WTC11 (cell line): ENCODE measurements around the gene CHD9NB.

Experiments
- CREM ChIP-seq: sonication (generic); formaldehyde crosslinking; IDR thresholded peaks from 2 replicates; pipeline ENCODE4 v1.8.1; 2022; ENCODE audit warnings: mild to moderate bottlenecking, missing genetic modification reagents, moderate library complexity
- ESRRA ChIP-seq: sonication (generic); formaldehyde crosslinking; IDR thresholded peaks from 2 replicates; pipeline ENCODE4 v1.8.1; 2022; ENCODE audit warnings: mild to moderate bottlenecking, missing genetic modification reagents, borderline replicate concordance
- GABPB1 ChIP-seq: sonication (generic); formaldehyde crosslinking; IDR thresholded peaks from 2 replicates; pipeline ENCODE4 v1.8.1; 2023; ENCODE audit warnings: mild to moderate bottlenecking, missing genetic modification reagents
- JUN ChIP-seq: sonication (generic); formaldehyde crosslinking; IDR thresholded peaks from 2 replicates; pipeline ENCODE4 v1.8.0; 2023; ENCODE audit warnings: mild to moderate bottlenecking, missing genetic modification reagents
- KAT7 ChIP-seq: sonication (generic); formaldehyde crosslinking; IDR thresholded peaks from 2 replicates; pipeline ENCODE4 v1.8.1; 2023; ENCODE audit warnings: missing genetic modification reagents, mild to moderate bottlenecking, borderline replicate concordance
- NFYB ChIP-seq: sonication (generic); formaldehyde crosslinking; conservative IDR thresholded peaks from 2 replicates; pipeline ENCODE4 v1.8.0; 2022; ENCODE audit warnings: low read depth, missing genetic modification reagents
- RELA ChIP-seq: sonication (generic); formaldehyde crosslinking; IDR thresholded peaks from 2 replicates; pipeline ENCODE4 v1.8.1; 2022; ENCODE audit warnings: missing genetic modification reagents, mild to moderate bottlenecking, borderline replicate concordance
- ZNF121 ChIP-seq: sonication (generic); formaldehyde crosslinking; IDR thresholded peaks from 2 replicates; pipeline ENCODE4 v1.8.0; 2023; ENCODE audit warnings: missing genetic modification reagents
- ZNF263 ChIP-seq: sonication (generic); formaldehyde crosslinking; IDR thresholded peaks from 2 replicates; pipeline ENCODE4 v1.8.1; 2022; ENCODE audit warnings: low read depth, mild to moderate bottlenecking, moderate library complexity, missing genetic modification reagents
- TF ChIP-seq, protein P1 (sequence below): fragments of 200-600 bp; IDR thresholded peaks from 2 replicates; pipeline ENCODE4 v1.8.0; 2022; ENCODE audit warnings: antibody characterized with exemption
- TF ChIP-seq, protein P2 (sequence below): sonication (generic); formaldehyde crosslinking; IDR thresholded peaks from 2 replicates; pipeline ENCODE4 v1.8.0; 2022; ENCODE audit warnings: missing genetic modification reagents
- TF ChIP-seq, protein P3 (sequence below): sonication (generic); formaldehyde crosslinking; IDR thresholded peaks from 2 replicates; pipeline ENCODE4 v1.8.0; 2022; ENCODE audit warnings: mild to moderate bottlenecking, missing genetic modification reagents
- TF ChIP-seq, protein P4 (sequence below): sonication (generic); formaldehyde crosslinking; IDR thresholded peaks from 2 replicates; pipeline ENCODE4 v1.8.1; 2023; ENCODE audit warnings: mild to moderate bottlenecking, missing genetic modification reagents
- TF ChIP-seq, protein P5 (sequence below): sonication (generic); formaldehyde crosslinking; IDR thresholded peaks from 2 replicates; pipeline ENCODE4 v1.8.0; 2023; ENCODE audit warnings: missing genetic modification reagents

DNA sequence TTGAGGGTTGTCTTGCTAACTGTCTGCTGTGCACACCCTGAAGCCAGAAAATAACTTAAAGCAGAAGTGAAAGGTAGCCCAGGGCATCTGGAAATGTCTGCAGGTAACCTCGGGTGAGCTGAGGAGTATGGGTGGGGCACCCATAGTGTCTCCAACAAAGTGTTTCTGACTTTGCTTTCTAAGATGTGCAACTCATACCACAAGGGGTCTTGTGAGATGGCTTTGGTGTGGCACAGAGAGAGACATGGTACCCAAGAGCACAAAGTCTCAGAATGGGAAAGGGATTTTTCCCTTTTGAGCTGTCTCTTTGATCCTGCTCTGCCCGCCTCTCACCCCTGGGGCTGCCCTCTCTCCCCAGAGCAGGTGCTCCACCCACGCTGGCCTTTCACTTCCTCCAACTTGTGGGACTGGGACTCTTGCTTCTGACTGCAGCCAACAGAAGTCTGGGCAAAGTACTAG lies 9.0 kb upstream of the CHD9NB start:
- TF ChIP-seq ZNF263 (no peak), ESRRA (no peak), ZNF121 (no peak), JUN (no peak), CREM (CRISPR knock-in tag) (no peak), GABPB1 (CRISPR knock-in tag) (no peak), KAT7 (no peak), NFYB (CRISPR knock-in tag) (no peak), RELA (no peak)
- TF ChIP-seq, protein P1, sequence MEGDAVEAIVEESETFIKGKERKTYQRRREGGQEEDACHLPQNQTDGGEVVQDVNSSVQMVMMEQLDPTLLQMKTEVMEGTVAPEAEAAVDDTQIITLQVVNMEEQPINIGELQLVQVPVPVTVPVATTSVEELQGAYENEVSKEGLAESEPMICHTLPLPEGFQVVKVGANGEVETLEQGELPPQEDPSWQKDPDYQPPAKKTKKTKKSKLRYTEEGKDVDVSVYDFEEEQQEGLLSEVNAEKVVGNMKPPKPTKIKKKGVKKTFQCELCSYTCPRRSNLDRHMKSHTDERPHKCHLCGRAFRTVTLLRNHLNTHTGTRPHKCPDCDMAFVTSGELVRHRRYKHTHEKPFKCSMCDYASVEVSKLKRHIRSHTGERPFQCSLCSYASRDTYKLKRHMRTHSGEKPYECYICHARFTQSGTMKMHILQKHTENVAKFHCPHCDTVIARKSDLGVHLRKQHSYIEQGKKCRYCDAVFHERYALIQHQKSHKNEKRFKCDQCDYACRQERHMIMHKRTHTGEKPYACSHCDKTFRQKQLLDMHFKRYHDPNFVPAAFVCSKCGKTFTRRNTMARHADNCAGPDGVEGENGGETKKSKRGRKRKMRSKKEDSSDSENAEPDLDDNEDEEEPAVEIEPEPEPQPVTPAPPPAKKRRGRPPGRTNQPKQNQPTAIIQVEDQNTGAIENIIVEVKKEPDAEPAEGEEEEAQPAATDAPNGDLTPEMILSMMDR = no peak
- TF ChIP-seq, protein P2, sequence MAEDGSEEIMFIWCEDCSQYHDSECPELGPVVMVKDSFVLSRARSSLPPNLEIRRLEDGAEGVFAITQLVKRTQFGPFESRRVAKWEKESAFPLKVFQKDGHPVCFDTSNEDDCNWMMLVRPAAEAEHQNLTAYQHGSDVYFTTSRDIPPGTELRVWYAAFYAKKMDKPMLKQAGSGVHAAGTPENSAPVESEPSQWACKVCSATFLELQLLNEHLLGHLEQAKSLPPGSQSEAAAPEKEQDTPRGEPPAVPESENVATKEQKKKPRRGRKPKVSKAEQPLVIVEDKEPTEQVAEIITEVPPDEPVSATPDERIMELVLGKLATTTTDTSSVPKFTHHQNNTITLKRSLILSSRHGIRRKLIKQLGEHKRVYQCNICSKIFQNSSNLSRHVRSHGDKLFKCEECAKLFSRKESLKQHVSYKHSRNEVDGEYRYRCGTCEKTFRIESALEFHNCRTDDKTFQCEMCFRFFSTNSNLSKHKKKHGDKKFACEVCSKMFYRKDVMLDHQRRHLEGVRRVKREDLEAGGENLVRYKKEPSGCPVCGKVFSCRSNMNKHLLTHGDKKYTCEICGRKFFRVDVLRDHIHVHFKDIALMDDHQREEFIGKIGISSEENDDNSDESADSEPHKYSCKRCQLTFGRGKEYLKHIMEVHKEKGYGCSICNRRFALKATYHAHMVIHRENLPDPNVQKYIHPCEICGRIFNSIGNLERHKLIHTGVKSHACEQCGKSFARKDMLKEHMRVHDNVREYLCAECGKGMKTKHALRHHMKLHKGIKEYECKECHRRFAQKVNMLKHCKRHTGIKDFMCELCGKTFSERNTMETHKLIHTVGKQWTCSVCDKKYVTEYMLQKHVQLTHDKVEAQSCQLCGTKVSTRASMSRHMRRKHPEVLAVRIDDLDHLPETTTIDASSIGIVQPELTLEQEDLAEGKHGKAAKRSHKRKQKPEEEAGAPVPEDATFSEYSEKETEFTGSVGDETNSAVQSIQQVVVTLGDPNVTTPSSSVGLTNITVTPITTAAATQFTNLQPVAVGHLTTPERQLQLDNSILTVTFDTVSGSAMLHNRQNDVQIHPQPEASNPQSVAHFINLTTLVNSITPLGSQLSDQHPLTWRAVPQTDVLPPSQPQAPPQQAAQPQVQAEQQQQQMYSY (CRISPR knock-in tag) = no peak
- TF ChIP-seq, protein P3, sequence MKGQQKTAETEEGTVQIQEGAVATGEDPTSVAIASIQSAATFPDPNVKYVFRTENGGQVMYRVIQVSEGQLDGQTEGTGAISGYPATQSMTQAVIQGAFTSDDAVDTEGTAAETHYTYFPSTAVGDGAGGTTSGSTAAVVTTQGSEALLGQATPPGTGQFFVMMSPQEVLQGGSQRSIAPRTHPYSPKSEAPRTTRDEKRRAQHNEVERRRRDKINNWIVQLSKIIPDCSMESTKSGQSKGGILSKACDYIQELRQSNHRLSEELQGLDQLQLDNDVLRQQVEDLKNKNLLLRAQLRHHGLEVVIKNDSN (CRISPR knock-in tag) = no peak
- TF ChIP-seq, protein P4, sequence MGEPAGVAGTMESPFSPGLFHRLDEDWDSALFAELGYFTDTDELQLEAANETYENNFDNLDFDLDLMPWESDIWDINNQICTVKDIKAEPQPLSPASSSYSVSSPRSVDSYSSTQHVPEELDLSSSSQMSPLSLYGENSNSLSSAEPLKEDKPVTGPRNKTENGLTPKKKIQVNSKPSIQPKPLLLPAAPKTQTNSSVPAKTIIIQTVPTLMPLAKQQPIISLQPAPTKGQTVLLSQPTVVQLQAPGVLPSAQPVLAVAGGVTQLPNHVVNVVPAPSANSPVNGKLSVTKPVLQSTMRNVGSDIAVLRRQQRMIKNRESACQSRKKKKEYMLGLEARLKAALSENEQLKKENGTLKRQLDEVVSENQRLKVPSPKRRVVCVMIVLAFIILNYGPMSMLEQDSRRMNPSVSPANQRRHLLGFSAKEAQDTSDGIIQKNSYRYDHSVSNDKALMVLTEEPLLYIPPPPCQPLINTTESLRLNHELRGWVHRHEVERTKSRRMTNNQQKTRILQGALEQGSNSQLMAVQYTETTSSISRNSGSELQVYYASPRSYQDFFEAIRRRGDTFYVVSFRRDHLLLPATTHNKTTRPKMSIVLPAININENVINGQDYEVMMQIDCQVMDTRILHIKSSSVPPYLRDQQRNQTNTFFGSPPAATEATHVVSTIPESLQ (CRISPR knock-in tag) = no peak
- TF ChIP-seq, protein P5, sequence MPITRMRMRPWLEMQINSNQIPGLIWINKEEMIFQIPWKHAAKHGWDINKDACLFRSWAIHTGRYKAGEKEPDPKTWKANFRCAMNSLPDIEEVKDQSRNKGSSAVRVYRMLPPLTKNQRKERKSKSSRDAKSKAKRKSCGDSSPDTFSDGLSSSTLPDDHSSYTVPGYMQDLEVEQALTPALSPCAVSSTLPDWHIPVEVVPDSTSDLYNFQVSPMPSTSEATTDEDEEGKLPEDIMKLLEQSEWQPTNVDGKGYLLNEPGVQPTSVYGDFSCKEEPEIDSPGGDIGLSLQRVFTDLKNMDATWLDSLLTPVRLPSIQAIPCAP (CRISPR knock-in tag) = no peak
